ENCODE results near the gene ASTL.

GRCh38 chr2:96085541-96086355 is 52.6 kb downstream of the ASTL start:
- TF ChIP-seq RAD21 (IDR thresholded peaks at IDR 0.05) = no peak
- no peak for TF ChIP-seq CTCF (IDR thresholded peaks at IDR 0.05; ENCODE audit: low read depth, low read length, missing input control)
- TF ChIP-seq MAX (IDR thresholded peaks at IDR 0.05) = no peak
- TF ChIP-seq YY1 (IDR thresholded peaks at IDR 0.05) = no peak
- no peak for TF ChIP-seq GABPA (IDR thresholded peaks at IDR 0.05 in 1 of 2, conservative IDR thresholded peaks at IDR 0.05 in 1 of 2)

All from liver (tissue), 3 donors.